Measurements from ENCODE around the gene ITGA2. TPM values are rescaled to one million over a fixed set of nuclear protein-coding genes. Genes with fewer than 3 reads are reported as not detected.
A peak's percentile ranks its signal among the peaks of the same experiment; 100 is the strongest.

ITGA2 gene
- total and polyA plus RNA-seq, 9 of the 15 experiments (the other 6 are each of a cell fraction or from before 2014, with no cell fraction given): 0.01 to 0.09 (median 0.03) TPM; not detected in 5

DNA sequence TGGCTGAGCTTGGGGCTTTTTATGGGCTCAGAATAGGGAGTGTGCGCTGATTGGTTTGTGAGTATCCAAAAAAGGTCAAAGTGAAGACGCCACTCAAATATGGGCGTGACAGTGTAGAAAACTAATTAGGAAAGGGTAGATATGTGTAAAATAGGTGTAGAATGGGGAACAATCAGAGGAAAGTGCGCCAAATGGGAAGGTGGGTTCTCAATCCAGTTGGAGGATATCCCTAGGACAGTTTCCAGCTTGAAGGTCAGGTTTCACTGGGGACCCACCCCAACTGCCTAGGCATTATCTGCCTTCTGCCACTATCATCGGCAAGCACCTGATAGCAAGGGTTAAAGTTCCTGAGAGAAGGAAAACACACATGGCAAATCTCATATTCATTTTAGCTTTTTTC lies 129.7 kb downstream of the ITGA2 start (continued):
- TF ChIP-seq CLOCK (CRISPR knock-in tag; IDR thresholded peaks at IDR 0.05; ENCODE audit: borderline replicate concordance): no peak
- TF ChIP-seq RB1 (IDR thresholded peaks at IDR 0.05; ENCODE audit: low read depth): no peak
- TF ChIP-seq LARP7 (IDR thresholded peaks at IDR 0.05): no peak
- no peak for TF ChIP-seq BCOR (IDR thresholded peaks at IDR 0.05)
- no peak for TF ChIP-seq KLF13 (tag; IDR thresholded peaks at IDR 0.05; ENCODE audit: borderline replicate concordance, low read depth)
- TF ChIP-seq SMAD1 (IDR thresholded peaks at IDR 0.05; ENCODE audit: low read depth, low read length, partially characterized antibody): no peak
- TF ChIP-seq ZFP36 (IDR thresholded peaks at IDR 0.05; ENCODE audit: low read depth, low read length, partially characterized antibody): no peak
- TF ChIP-seq MEF2D (tag; conservative IDR thresholded peaks at IDR 0.05; ENCODE audit: low read depth): no peak
- no peak for TF ChIP-seq NFATC3 (IDR thresholded peaks at IDR 0.05)
- TF ChIP-seq ZNF75A (CRISPR knock-in tag; IDR thresholded peaks at IDR 0.05): no peak
- TF ChIP-seq, protein P1, sequence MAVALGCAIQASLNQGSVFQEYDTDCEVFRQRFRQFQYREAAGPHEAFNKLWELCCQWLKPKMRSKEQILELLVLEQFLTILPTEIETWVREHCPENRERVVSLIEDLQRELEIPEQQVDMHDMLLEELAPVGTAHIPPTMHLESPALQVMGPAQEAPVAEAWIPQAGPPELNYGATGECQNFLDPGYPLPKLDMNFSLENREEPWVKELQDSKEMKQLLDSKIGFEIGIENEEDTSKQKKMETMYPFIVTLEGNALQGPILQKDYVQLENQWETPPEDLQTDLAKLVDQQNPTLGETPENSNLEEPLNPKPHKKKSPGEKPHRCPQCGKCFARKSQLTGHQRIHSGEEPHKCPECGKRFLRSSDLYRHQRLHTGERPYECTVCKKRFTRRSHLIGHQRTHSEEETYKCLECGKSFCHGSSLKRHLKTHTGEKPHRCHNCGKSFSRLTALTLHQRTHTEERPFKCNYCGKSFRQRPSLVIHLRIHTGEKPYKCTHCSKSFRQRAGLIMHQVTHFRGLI (CRISPR knock-in tag; IDR thresholded peaks at IDR 0.05): no peak
- TF ChIP-seq, protein P2, sequence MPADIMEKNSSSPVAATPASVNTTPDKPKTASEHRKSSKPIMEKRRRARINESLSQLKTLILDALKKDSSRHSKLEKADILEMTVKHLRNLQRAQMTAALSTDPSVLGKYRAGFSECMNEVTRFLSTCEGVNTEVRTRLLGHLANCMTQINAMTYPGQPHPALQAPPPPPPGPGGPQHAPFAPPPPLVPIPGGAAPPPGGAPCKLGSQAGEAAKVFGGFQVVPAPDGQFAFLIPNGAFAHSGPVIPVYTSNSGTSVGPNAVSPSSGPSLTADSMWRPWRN (IDR thresholded peaks at IDR 0.05; ENCODE audit: low read depth): no peak
- TF ChIP-seq, protein P3, sequence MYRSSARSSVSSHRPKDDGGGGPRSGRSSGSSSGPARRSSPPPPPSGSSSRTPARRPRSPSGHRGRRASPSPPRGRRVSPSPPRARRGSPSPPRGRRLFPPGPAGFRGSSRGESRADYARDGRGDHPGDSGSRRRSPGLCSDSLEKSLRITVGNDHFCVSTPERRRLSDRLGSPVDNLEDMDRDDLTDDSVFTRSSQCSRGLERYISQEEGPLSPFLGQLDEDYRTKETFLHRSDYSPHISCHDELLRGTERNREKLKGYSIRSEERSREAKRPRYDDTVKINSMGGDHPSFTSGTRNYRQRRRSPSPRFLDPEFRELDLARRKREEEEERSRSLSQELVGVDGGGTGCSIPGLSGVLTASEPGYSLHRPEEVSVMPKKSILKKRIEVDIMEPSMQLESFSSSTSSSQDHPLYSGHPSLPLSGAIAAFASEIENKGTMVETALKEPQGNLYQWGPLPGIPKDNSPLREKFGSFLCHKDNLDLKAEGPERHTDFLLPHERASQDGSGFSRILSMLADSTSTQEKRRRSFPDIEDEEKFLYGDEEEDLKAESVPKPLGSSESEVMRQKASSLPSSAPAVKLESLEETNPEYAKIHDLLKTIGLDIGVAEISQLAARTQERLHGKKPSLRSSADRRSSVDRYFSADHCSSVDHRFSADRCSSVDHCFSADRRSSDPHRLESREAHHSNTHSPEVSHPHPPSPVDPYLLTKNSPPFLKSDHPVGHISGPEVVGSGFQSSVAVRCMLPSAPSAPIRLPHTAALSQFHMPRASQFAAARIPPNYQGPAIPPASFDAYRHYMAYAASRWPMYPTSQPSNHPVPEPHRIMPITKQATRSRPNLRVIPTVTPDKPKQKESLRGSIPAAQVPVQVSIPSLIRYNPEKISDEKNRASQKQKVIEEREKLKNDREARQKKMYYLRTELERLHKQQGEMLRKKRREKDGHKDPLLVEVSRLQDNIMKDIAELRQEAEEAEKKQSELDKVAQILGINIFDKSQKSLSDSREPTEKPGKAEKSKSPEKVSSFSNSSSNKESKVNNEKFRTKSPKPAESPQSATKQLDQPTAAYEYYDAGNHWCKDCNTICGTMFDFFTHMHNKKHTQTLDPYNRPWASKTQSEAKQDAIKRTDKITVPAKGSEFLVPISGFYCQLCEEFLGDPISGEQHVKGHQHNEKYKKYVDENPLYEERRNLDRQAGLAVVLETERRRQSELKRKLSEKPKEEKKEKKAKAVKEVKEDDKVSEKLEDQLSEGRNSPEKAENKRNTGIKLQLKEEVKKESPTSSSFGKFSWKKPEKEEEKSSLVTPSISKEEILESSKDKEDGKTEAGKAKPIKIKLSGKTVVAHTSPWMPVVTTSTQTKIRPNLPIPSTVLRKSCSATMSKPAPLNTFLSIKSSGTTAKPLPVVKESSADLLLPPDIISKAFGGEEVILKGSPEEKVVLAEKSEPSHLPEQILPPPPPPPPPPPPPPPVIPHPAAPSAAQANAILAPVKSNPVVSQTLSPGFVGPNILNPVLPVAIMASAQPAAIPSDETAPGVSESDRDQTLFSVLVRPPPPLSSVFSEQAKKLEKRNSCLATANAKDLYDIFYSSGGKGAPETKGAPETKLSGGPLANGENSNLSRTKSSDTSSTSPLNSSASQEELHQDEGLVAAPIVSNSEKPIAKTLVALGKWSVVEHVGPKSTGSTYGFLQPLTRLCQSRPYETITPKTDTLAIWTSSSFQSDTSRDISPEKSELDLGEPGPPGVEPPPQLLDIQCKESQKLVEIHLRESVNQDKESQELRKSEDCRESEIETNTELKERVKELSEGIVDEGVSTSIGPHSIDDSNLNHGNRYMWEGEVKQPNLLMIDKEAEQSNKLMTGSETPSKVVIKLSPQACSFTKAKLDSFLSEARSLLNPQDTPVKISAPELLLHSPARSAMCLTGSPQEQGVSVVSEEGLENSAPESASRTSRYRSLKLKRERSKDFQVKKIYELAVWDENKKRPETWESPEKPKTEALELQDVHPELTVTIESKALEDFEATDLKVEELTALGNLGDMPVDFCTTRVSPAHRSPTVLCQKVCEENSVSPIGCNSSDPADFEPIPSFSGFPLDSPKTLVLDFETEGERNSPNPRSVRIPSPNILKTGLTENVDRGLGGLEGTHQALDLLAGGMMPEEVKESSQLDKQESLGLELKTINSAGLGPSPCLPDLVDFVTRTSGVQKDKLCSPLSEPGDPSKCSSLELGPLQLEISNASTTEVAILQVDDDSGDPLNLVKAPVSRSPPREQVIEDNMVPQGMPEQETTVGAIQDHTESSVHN (IDR thresholded peaks at IDR 0.05; ENCODE audit: borderline replicate concordance in 1 of 2, low read depth in 1 of 2): no peak
- TF ChIP-seq CHD2 (IDR thresholded peaks at IDR 0.05; ENCODE audit: low read depth, low read length): no peak
- TF ChIP-seq ATF1 (CRISPR knock-in tag; IDR thresholded peaks at IDR 0.05): no peak
- TF ChIP-seq ATF1 (tag; IDR thresholded peaks at IDR 0.05): no peak
- TF ChIP-seq CBFA2T2 (conservative IDR thresholded peaks at IDR 0.05): peak; percentile 69
- TF ChIP-seq TARDBP (IDR thresholded peaks at IDR 0.05): no peak
- TF ChIP-seq ARHGAP35 (IDR thresholded peaks at IDR 0.05; ENCODE audit: partially characterized antibody): no peak

All from K562 (cell line).